ENCODE measurements around the gene HBA2. TPM values are rescaled to one million over a fixed set of nuclear protein-coding genes. Genes with fewer than 3 reads are reported as not detected.
A peak's percentile ranks its signal among the peaks of the same experiment; 100 is the strongest.
"Not testable (repeated sequence)": the region's sequence is repeated elsewhere in the genome, so short reads cannot be mapped to it uniquely, and the experiment has no call there.

The HBA2 gene
- total and polyA plus RNA-seq, 4 donors = 1,427 to 3,649 (median 1,835) TPM

DNA sequence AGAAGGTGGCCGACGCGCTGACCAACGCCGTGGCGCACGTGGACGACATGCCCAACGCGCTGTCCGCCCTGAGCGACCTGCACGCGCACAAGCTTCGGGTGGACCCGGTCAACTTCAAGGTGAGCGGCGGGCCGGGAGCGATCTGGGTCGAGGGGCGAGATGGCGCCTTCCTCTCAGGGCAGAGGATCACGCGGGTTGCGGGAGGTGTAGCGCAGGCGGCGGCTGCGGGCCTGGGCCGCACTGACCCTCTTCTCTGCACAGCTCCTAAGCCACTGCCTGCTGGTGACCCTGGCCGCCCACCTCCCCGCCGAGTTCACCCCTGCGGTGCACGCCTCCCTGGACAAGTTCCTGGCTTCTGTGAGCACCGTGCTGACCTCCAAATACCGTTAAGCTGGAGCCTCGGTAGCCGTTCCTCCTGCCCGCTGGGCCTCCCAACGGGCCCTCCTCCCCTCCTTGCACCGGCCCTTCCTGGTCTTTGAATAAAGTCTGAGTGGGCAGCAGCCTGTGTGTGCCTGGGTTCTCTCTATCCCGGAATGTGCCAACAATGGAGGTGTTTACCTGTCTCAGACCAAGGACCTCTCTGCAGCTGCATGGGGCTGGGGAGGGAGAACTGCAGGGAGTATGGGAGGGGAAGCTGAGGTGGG lies 657 bp downstream of the HBA2 start:
- DNase-seq (ENCODE audit: low read depth in 4 of 6, low spot score in 6 of 6); H3K4me3 ChIP-seq (ENCODE audit: low read depth, low read length); H3K36me3 ChIP-seq (ENCODE audit: control insufficient read depth, insufficient read depth, low read length); H3K9me3 ChIP-seq (ENCODE audit: control insufficient read depth, insufficient read depth, low read length); H3K27ac ChIP-seq (ENCODE audit: low read depth, low read length); H3K4me1 ChIP-seq (ENCODE audit: control insufficient read depth, insufficient read depth, low read length): not testable (repeated sequence)
- peaks cover 64% of the 10 kb centered on the region for H3K27me3 ChIP-seq (ENCODE audit: control insufficient read depth, insufficient read depth, low read length)
- WGBS (ENCODE audit: insufficient coverage) = 5% methylated on average over 20 of the region's 44 CpGs

DNA sequence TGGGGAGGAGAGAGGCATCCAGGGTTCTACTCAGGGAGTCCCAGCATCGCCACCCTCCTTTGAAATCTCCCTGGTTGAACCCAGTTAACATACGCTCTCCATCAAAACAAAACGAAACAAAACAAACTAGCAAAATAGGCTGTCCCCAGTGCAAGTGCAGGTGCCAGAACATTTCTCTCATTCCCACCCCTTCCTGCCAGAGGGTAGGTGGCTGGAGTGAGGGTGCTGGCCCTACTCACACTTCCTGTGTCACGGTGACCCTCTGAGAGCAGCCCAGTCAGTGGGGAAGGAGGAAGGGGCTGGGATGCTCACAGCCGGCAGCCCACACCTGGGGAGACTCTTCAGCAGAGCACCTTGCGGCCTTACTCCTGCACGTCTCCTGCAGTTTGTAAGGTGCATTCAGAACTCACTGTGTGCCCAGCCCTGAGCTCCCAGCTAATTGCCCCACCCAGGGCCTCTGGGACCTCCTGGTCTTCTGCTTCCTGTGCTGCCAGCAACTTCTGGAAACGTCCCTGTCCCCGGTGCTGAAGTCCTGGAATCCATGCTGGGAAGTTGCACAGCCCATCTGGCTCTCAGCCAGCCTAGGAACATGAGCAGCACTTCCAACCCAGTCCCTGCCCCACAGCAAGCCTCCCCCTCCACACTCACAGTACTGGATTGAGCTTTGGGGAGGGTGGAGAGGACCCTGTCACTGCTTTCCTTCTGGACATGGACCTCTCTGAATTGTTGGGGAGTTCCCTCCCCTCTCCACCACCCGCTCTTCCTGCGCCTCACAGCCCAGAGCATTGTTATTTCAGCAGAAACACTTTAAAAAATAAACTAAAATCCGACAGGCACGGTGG lies 1.5 kb downstream of the HBA2 start:
- not testable (repeated sequence) for H3K27ac ChIP-seq (ENCODE audit: low read depth, low read length); H3K4me3 ChIP-seq (ENCODE audit: low read depth, low read length); H3K36me3 ChIP-seq (ENCODE audit: control insufficient read depth, insufficient read depth, low read length); H3K4me1 ChIP-seq (ENCODE audit: control insufficient read depth, insufficient read depth, low read length); H3K9me3 ChIP-seq (ENCODE audit: control insufficient read depth, insufficient read depth, low read length)
- 22% methylated on average over 4 of the region's 13 CpGs for WGBS (ENCODE audit: insufficient coverage)
- H3K27me3 ChIP-seq (ENCODE audit: control insufficient read depth, insufficient read depth, low read length) = peaks cover 62% of the 10 kb centered on the region
- DNase-seq (ENCODE audit: low read depth in 4 of 6, low spot score in 6 of 6) = peak in 1 of 6 donors; percentile 17

DNA sequence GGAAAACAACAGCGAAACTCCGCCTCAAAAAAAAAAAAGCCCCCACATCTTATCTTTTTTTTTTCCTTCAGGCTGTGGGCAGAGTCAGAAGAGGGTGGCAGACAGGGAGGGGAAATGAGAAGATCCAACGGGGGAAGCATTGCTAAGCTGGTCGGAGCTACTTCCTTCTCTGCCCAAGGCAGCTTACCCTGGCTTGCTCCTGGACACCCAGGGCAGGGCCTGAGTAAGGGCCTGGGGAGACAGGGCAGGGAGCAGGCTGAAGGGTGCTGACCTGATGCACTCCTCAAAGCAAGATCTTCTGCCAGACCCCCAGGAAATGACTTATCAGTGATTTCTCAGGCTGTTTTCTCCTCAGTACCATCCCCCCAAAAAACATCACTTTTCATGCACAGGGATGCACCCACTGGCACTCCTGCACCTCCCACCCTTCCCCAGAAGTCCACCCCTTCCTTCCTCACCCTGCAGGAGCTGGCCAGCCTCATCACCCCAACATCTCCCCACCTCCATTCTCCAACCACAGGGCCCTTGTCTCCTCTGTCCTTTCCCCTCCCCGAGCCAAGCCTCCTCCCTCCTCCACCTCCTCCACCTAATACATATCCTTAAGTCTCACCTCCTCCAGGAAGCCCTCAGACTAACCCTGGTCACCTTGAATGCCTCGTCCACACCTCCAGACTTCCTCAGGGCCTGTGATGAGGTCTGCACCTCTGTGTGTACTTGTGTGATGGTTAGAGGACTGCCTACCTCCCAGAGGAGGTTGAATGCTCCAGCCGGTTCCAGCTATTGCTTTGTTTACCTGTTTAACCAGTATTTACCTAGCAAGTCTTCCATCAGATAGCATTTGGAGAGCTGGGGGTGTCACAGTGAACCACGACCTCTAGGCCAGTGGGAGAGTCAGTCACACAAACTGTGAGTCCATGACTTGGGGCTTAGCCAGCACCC lies 2.6 kb downstream of the HBA2 start:
- 31% methylated on average over 3 of the region's 8 CpGs for WGBS (ENCODE audit: insufficient coverage)
- H3K36me3 ChIP-seq (ENCODE audit: control insufficient read depth, insufficient read depth, low read length) = no peaks in the 10 kb centered on the region
- DNase-seq (ENCODE audit: low read depth in 4 of 6, low spot score in 6 of 6) = no peak
- H3K27me3 ChIP-seq (ENCODE audit: control insufficient read depth, insufficient read depth, low read length) = peaks cover 65% of the 10 kb centered on the region
- no peak overlapping the region for H3K4me3 ChIP-seq (ENCODE audit: low read depth, low read length)
- no peak overlapping the region for H3K27ac ChIP-seq (ENCODE audit: low read depth, low read length)
- H3K4me1 ChIP-seq (ENCODE audit: control insufficient read depth, insufficient read depth, low read length) = peaks cover 12% of the 10 kb centered on the region
- H3K9me3 ChIP-seq (ENCODE audit: control insufficient read depth, insufficient read depth, low read length) = no peaks in the 10 kb centered on the region

DNA sequence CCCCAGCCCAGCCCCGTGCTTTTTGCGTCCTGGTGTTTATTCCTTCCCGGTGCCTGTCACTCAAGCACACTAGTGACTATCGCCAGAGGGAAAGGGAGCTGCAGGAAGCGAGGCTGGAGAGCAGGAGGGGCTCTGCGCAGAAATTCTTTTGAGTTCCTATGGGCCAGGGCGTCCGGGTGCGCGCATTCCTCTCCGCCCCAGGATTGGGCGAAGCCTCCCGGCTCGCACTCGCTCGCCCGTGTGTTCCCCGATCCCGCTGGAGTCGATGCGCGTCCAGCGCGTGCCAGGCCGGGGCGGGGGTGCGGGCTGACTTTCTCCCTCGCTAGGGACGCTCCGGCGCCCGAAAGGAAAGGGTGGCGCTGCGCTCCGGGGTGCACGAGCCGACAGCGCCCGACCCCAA lies 3.3 kb downstream of the HBA2 start:
- H3K4me3 ChIP-seq (ENCODE audit: low read depth, low read length); H3K27ac ChIP-seq (ENCODE audit: low read depth, low read length); H3K9me3 ChIP-seq (ENCODE audit: control insufficient read depth, insufficient read depth, low read length); DNase-seq (ENCODE audit: low read depth in 4 of 6, low spot score in 6 of 6); H3K36me3 ChIP-seq (ENCODE audit: control insufficient read depth, insufficient read depth, low read length): not testable (repeated sequence)
- Histone ChIP-seq H3K27me3 (ENCODE audit: control insufficient read depth, insufficient read depth, low read length) (peaks cover 61% of the 10 kb centered on the region), H3K4me1 (ENCODE audit: control insufficient read depth, insufficient read depth, low read length) (peaks cover 19% of the 10 kb centered on the region)
- WGBS (ENCODE audit: insufficient coverage) = no CpG with 5 or more reads among the region's 39 CpGs

DNA sequence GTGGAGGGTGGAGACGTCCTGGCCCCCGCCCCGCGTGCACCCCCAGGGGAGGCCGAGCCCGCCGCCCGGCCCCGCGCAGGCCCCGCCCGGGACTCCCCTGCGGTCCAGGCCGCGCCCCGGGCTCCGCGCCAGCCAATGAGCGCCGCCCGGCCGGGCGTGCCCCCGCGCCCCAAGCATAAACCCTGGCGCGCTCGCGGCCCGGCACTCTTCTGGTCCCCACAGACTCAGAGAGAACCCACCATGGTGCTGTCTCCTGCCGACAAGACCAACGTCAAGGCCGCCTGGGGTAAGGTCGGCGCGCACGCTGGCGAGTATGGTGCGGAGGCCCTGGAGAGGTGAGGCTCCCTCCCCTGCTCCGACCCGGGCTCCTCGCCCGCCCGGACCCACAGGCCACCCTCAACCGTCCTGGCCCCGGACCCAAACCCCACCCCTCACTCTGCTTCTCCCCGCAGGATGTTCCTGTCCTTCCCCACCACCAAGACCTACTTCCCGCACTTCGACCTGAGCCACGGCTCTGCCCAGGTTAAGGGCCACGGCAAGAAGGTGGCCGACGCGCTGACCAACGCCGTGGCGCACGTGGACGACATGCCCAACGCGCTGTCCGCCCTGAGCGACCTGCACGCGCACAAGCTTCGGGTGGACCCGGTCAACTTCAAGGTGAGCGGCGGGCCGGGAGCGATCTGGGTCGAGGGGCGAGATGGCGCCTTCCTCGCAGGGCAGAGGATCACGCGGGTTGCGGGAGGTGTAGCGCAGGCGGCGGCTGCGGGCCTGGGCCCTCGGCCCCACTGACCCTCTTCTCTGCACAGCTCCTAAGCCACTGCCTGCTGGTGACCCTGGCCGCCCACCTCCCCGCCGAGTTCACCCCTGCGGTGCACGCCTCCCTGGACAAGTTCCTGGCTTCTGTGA lies 4.1 kb downstream of the HBA2 start, which contains the start of gene HBA1:
Gene HBA1 (plus strand): TSS at position 204 of the 906 bp plus-strand sequence. CDS start 37 bp downstream, at position 241.
- peaks cover 26% of the 10 kb centered on the region for H3K4me1 ChIP-seq (ENCODE audit: control insufficient read depth, insufficient read depth, low read length)
- 2% methylated on average over 27 of the region's 88 CpGs for WGBS (ENCODE audit: insufficient coverage)
- H3K27ac ChIP-seq (ENCODE audit: low read depth, low read length); DNase-seq (ENCODE audit: low read depth in 4 of 6, low spot score in 6 of 6); H3K9me3 ChIP-seq (ENCODE audit: control insufficient read depth, insufficient read depth, low read length); H3K36me3 ChIP-seq (ENCODE audit: control insufficient read depth, insufficient read depth, low read length); H3K4me3 ChIP-seq (ENCODE audit: low read depth, low read length): not testable (repeated sequence)
- H3K27me3 ChIP-seq (ENCODE audit: control insufficient read depth, insufficient read depth, low read length) = peaks cover 57% of the 10 kb centered on the region

DNA sequence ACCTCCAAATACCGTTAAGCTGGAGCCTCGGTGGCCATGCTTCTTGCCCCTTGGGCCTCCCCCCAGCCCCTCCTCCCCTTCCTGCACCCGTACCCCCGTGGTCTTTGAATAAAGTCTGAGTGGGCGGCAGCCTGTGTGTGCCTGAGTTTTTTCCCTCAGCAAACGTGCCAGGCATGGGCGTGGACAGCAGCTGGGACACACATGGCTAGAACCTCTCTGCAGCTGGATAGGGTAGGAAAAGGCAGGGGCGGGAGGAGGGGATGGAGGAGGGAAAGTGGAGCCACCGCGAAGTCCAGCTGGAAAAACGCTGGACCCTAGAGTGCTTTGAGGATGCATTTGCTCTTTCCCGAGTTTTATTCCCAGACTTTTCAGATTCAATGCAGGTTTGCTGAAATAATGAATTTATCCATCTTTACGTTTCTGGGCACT lies 4.7 kb downstream of the HBA2 start:
- peak in 1 of 6 donors; percentile 18 for DNase-seq (ENCODE audit: low read depth in 4 of 6, low spot score in 6 of 6)
- peaks cover 54% of the 10 kb centered on the region for H3K27me3 ChIP-seq (ENCODE audit: control insufficient read depth, insufficient read depth, low read length)
- no peak overlapping the region for H3K4me3 ChIP-seq (ENCODE audit: low read depth, low read length)
- WGBS (ENCODE audit: insufficient coverage) = 5% methylated on average over 10 of the region's 13 CpGs
- H3K27ac ChIP-seq (ENCODE audit: low read depth, low read length) = no peak overlapping the region
- H3K9me3 ChIP-seq (ENCODE audit: control insufficient read depth, insufficient read depth, low read length) = no peaks in the 10 kb centered on the region
- no peaks in the 10 kb centered on the region for H3K36me3 ChIP-seq (ENCODE audit: control insufficient read depth, insufficient read depth, low read length)
- H3K4me1 ChIP-seq (ENCODE audit: control insufficient read depth, insufficient read depth, low read length) = peaks cover 26% of the 10 kb centered on the region

DNA sequence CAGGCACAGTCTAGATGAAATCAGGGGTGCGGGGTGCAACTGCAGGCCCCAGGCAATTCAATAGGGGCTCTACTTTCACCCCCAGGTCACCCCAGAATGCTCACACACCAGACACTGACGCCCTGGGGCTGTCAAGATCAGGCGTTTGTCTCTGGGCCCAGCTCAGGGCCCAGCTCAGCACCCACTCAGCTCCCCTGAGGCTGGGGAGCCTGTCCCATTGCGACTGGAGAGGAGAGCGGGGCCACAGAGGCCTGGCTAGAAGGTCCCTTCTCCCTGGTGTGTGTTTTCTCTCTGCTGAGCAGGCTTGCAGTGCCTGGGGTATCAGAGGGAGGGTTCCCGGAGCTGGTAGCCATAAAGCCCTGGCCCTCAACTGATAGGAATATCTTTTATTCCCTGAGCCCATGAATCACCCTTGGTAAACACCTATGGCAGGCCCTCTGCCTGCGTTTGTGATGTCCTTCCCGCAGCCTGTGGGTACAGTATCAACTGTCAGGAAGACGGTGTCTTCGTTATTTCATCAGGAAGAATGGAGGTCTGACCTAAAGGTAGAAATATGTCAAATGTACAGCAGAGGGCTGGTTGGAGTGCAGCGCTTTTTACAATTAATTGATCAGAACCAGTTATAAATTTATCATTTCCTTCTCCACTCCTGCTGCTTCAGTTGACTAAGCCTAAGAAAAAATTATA lies 5.4 kb downstream of the HBA2 start:
- peaks cover 2% of the 10 kb centered on the region for H3K36me3 ChIP-seq (ENCODE audit: control insufficient read depth, insufficient read depth, low read length)
- no peak overlapping the region for H3K4me3 ChIP-seq (ENCODE audit: low read depth, low read length)
- H3K27me3 ChIP-seq (ENCODE audit: control insufficient read depth, insufficient read depth, low read length) = peaks cover 54% of the 10 kb centered on the region
- H3K27ac ChIP-seq (ENCODE audit: low read depth, low read length) = no peak overlapping the region
- no peaks in the 10 kb centered on the region for H3K9me3 ChIP-seq (ENCODE audit: control insufficient read depth, insufficient read depth, low read length)
- H3K4me1 ChIP-seq (ENCODE audit: control insufficient read depth, insufficient read depth, low read length) = peaks cover 26% of the 10 kb centered on the region
- 58% methylated on average over 8 of the region's 11 CpGs for WGBS (ENCODE audit: insufficient coverage)
- no peak for DNase-seq (ENCODE audit: low read depth in 4 of 6, low spot score in 6 of 6)

DNA sequence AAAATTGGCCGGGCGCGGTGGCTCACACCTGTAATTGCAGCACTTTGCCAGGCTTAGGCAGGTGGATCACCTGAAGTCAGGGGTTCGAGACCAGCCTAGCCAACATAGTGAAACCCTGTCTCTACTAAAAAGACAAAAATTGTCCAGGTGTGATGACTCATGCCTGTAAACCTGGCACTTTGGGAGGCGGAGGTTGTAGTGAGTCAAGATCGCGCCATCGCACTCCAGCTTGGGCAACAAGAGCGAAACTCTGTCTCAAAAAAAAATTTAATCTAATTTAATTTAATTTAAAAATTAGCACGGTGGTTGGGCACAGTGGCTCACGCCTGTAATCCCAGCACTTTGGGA lies 6.0 kb downstream of the HBA2 start:
- WGBS (ENCODE audit: insufficient coverage) = 86% methylated on average over 4 of the region's 11 CpGs
- Histone ChIP-seq H3K27ac (ENCODE audit: low read depth, low read length) (no peak overlapping the region), H3K4me1 (ENCODE audit: control insufficient read depth, insufficient read depth, low read length) (peaks cover 23% of the 10 kb centered on the region), H3K27me3 (ENCODE audit: control insufficient read depth, insufficient read depth, low read length) (peaks cover 49% of the 10 kb centered on the region), H3K36me3 (ENCODE audit: control insufficient read depth, insufficient read depth, low read length) (peaks cover 3% of the 10 kb centered on the region), H3K9me3 (ENCODE audit: control insufficient read depth, insufficient read depth, low read length) (no peaks in the 10 kb centered on the region), H3K4me3 (ENCODE audit: low read depth, low read length) (no peak overlapping the region)
- DNase-seq (ENCODE audit: low read depth in 4 of 6, low spot score in 6 of 6) = no peak

Measured in spinal cord (tissue), 10 donors.